ENCODE measurements around the gene RBP2.

- no peak for TF ChIP-seq CTCF (IDR thresholded peaks at IDR 0.05)
- TF ChIP-seq ZFX (IDR thresholded peaks at IDR 0.05; ENCODE audit: borderline replicate concordance), result no peak
These were observed 35.4 kb downstream of the RBP2 start for GRCh38 chr3:139440639-139441556.
